ENCODE data around the gene OBSCN.
A peak's percentile ranks its signal among the peaks of the same experiment; 100 is the strongest.
"Not testable (repeated sequence)": the region's sequence is repeated elsewhere in the genome, so short reads cannot be mapped to it uniquely, and the experiment has no call there.

Gene OBSCN

DNA sequence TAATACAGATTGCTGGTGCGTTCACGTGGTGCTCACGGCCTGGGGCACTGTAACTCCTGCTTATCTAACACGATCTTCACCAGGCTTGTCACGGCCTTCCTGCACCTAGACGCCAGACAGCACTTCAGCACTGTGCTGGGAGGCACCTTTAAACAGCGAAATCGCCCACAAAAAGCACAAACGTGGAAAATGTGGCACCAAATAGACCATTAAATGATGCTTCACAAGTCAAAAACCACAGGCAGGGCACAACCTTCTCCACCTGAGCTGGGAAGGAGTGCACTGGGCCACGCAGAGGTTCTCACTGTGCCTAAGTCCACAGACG, 22.2 kb upstream of the OBSCN start:
- DNase-seq (ENCODE audit: low read depth in 2 of 2, low spot score in 1 of 2), result peak in 1 of 2 donors; percentile 21

GRCh38 chr1:228188249-228188648, 19.6 kb upstream of the OBSCN start:
- not testable (repeated sequence) for DNase-seq (ENCODE audit: low read depth in 2 of 2, low spot score in 1 of 2)

- no peak for DNase-seq (ENCODE audit: low read depth in 2 of 2, low spot score in 1 of 2)
Measured at GRCh38 chr1:228190182-228190581, 17.7 kb upstream of the OBSCN start.

DNA sequence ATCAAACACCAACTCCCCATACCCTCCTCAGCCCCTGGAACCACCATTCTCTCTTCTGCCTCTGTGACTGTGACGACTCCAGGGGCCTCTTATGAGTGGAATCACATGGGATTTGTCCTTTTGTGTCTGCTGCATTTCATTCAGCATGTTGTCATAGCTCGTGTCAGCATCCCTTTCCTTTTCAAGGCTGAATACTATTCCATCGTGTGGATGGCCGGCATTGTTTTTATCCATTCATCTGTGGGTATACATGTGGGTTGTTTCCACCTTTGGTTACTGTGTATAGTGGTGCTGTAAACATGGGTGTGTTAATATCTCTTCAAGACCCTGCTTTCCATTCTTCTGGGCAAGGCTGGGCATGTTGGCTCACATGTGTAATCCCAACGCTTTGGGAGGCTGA, 17.1 kb upstream of the OBSCN start:
- no peak for DNase-seq (ENCODE audit: low read depth in 2 of 2, low spot score in 1 of 2)

- no peak for DNase-seq (ENCODE audit: low read depth in 2 of 2, low spot score in 1 of 2)
Measured at GRCh38 chr1:228194436-228194835, 13.4 kb upstream of the OBSCN start.

DNA sequence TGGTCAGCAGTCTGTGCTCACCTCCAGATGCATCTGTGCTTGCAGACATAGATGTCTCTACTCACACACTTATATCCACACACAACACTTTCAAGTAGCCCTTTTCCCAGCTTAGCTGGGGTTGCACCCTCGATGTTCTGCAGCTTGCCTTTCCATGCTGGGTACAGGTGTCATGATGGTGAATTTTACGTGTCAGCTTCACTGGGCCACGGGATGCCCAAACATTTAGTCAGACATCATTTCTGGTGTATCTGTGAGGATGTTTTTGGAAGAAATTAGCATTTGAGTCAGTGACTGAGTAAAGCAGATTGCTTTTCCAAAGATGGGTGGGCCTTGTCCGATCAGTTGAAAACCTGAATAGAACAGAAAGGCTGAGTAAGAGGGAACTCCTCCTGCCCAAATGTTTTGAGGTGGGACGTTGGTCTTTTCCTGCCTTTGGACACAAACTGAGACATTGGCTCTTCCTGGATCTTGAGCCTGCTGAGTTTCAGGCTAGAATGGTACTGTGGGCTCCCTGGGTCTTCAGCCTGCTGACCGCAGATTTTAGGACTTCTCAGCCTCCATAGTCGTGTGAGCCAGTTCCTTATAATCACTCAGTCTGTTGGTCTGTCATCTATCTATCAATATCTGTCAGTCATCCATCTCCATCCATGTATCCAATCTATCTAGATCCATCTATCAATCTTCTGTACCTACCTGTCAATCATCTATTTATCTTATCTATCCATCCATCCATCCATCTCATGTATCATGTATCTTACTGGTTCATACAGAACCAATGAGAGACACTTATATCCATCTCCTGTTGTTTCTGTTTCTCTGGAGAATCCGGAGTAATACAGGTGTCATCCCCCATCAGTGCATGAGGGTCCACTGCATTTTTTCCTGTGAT, 12.7 kb upstream of the OBSCN start:
- no peak for DNase-seq (ENCODE audit: low read depth in 2 of 2, low spot score in 1 of 2)

- DNase-seq (ENCODE audit: low read depth in 2 of 2, low spot score in 1 of 2), result no peak
Measured at GRCh38 chr1:228197555-228198147, 10.2 kb upstream of the OBSCN start.

- DNase-seq (ENCODE audit: low read depth in 2 of 2, low spot score in 1 of 2), result no peak
Measured at GRCh38 chr1:228198977-228199590, 8.8 kb upstream of the OBSCN start.

DNA sequence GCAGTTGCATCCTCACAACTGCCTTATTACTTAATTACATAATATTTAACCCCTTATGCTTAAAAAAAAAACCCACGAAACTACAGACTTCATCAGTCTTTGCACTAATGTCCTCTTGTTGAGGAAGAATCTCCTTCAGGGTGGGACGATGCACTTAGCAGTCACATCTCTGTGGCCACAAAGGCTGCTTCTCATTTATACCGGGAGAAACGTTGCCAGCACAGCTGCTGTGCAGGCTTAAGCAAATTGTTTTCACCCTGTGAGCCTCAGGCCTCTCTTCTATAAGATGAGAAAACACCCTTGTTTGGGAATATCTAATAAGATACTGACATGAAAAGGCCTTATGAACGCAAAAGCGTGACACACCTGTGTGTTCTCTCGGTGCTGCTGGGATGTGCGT, 2.9 kb upstream of the OBSCN start:
- DNase-seq (ENCODE audit: low read depth in 2 of 2, low spot score in 1 of 2), result no peak

- DNase-seq (ENCODE audit: low read depth in 2 of 2, low spot score in 1 of 2), result no peak
Measured at GRCh38 chr1:228205526-228206436, 2.1 kb upstream of the OBSCN start.

GRCh38 chr1:228206582-228207351, 1.1 kb upstream of the OBSCN start:
- no peak for DNase-seq (ENCODE audit: low read depth in 2 of 2, low spot score in 1 of 2)

DNA sequence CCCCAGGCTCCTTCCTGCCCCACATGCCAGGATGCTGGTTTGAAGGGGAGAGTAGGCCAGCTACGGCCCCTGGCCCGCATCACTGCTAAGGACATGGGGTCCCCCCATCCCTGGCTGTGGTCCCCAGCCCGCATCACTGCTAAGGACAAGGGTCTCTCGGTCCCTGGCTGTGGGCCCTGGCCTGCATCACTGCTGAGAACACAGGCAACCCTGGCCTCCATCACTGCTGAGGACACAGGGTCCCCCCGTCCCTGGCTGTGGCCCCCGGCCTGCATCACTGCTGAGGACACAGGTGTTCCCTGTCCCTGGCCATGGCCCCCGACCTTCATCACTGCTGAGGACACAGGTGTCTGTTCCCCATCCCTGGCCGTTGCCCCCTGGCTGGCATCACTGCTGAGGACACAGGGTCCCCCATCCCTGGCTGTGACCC, 448 bp upstream of the OBSCN start:
- no peak for DNase-seq (ENCODE audit: low read depth in 2 of 2, low spot score in 1 of 2)

GRCh38 chr1:228208831-228209551, 1.1 kb downstream of the OBSCN start:
- no peak for DNase-seq (ENCODE audit: low read depth in 2 of 2, low spot score in 1 of 2)

DNA sequence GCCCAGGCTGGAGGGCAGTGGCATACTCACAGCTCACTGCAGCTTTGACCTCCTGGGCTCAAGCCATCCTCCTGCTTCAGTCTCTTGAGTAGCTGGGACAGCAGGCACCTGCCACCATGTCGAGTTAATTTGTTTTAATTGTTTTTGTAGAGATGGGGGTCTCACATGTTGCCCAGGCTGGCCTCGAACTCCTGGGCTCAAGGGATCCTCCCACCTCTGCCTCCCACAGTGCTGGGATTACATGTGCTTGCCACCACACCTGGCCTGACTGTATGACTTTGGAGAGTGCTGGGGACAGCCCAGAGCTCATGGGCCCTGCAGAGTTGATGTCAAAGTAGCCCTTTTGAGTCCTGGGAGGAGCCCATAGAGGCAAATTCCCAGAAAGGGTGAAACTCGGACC, 1.8 kb downstream of the OBSCN start:
- DNase-seq (ENCODE audit: low read depth in 2 of 2, low spot score in 1 of 2), result no peak

DNA sequence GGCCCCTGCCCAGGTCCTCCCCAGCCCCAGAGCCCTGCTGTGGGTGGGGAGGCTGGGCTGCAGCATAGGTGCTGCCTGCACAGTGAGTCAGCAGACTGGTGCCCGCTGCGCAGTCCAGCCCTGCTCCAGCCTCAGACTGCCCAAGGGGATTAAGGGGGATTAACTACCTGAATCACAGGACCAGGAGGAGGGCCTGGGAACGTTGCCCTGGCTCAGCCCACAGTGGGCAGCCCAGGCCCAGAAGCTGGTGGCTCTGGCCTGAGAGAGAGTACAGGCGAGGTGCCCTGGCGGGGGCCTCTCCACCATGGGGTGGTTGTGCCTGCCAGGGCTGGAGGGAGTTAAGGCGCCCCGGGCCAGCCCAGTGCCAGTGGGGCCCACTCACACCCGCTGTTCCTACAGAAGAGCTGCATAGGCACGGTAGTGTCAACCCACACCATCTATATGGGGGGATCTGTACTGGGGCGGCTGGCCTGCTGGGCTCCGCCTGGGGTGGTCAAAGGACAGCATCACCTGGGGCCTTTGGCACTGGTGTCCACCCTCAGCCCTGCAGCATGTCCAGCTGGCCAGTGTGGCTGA, 2.3 kb downstream of the OBSCN start:
- no peak for DNase-seq (ENCODE audit: low read depth in 2 of 2, low spot score in 1 of 2)

DNA sequence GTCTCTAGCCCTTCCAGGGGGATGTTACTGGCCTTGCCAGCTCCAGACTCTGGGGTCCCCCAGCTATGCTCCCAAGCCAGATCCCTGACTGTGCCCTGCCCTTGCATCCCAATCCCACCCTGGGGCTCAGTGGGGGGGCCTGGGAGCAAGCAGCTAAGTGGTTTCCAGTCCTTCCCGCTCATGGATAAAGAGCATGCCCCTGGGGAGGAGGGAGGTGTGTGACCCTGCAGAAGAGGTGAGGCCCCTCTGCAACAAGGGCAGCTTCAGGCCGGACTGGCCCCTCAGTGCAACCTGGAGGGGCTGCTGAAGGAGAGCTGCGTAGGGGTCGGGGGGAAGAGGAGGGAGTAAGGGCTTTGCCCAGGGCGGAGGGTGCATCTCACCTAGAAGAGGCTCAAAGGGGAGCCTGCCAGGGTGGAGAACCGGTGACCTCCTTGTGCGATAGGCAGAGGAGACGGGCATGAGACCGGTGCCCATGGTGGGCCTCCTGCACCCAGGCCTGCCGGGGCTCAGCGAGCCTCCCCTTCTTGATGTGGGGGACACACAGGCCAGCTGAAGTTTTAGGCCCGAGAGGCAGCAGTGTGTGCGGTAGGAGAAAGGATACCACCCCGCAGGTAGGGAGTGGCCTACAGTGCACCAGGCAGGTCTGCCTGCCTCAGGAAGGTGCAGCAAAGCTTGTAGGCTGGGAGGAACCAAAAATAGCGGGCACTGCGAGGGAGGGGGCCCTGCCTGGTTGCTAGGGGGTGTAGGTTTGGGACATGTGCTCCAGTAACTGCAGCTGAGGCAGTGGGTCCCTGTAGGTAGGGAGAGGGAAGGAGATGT, 3.1 kb downstream of the OBSCN start:
- DNase-seq (ENCODE audit: low read depth in 2 of 2, low spot score in 1 of 2), result no peak

DNA sequence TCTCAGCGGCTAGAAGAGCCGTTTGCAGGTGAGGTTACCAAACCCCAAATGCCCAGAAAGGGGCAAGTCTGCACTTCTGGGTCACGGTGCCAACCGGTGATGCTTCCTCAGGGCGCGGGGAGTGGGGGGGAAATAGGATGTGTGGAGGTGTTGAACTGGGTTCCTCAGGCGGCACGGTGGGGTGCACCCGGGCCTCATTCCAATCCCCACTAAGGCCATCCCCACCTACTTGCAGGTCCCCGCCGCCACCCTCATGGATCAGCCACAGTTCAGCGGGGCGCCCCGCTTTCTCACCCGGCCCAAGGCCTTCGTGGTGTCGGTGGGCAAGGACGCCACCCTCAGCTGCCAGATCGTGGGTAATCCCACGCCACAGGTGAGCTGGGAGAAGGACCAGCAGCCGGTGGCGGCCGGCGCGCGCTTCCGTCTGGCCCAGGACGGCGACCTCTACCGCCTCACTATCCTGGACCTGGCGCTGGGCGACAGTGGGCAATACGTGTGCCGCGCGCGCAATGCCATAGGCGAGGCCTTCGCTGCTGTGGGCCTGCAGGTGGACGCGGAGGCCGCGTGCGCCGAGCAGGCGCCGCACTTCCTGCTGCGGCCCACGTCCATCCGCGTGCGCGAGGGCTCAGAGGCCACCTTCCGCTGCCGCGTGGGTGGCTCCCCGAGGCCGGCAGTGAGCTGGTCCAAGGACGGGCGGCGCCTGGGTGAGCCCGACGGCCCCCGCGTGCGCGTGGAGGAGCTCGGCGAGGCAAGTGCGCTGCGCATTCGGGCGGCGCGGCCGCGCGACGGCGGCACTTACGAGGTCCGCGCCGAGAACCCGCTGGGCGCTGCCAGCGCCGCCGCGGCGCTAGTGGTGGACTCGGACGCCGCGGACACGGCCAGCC, 3.9 kb downstream of the OBSCN start:
- no peak for DNase-seq (ENCODE audit: low read depth in 2 of 2, low spot score in 1 of 2)

Data from stimulated activated CD8-positive, alpha-beta memory T cell treated with anti-CD3 and anti-CD28 coated beads, Interleukin-4, amount 100 ng/mL, for 1 hour (primary cell).